OCI-LY7 (cell line): ENCODE results near the gene PRPF8. TPM values are rescaled to one million over a fixed set of nuclear protein-coding genes. Genes with fewer than 3 reads are reported as not detected.

Source experiments
- BruUV-seq: library from RNA; stranded (reverse); fragments of 400-500 nt; replicated peaks from 2 replicates; lab custom pipeline; 2021; lab: Mats Ljungman, UMichigan
- CTCF ChIA-PET: fragments of 300-600 bp; sonication (Branson Sonifier 250); formaldehyde crosslinking; loops from one replicate; lab custom pipeline; 2022; ENCODE audit warnings: antibody characterized with exemption; ENCODE audit not compliant: unreplicated experiment; lab: Charles Lee
- POLR2A ChIA-PET: fragments of 300-600 bp; sonication (Branson Sonifier 250); formaldehyde crosslinking; loops from one replicate; lab custom pipeline; 2022; ENCODE audit warnings: antibody characterized with exemption; lab: Charles Lee
- DNase-seq: peaks from one replicate; pipeline ENCODE4 v3.0.0-alpha.2; 2015; ENCODE audit warnings: low spot score
- H2AFZ ChIP-seq: fragments of 200-600 bp; sonication (generic), shearing (Covaris generic); 2 replicates; pipeline ENCODE4 v1.6.1; 2014; ENCODE audit warnings: mild to moderate bottlenecking, antibody characterized with exemption, low read length, moderate library complexity
- H3K27ac ChIP-seq: fragments of 200-600 bp; sonication (generic); 2 replicates; pipeline ENCODE4 v1.5.1; 2014; ENCODE audit warnings: mixed run types, low read depth, mild to moderate bottlenecking, moderate library complexity, low read length, inconsistent platforms; ENCODE audit not compliant: poor library complexity, severe bottlenecking
- H3K36me3 ChIP-seq: fragments of 200-600 bp; sonication (generic); 2 replicates; pipeline ENCODE4 v1.6.1; 2014; ENCODE audit warnings: mild to moderate bottlenecking, antibody characterized with exemption, low read length, moderate library complexity, mixed read lengths; ENCODE audit not compliant: insufficient read depth
- H3K4me1 ChIP-seq: fragments of 200-600 bp; sonication (generic); 2 replicates; pipeline ENCODE4 v1.5.1; 2014; ENCODE audit warnings: mild to moderate bottlenecking, low read length; ENCODE audit not compliant: insufficient read depth, poor library complexity, severe bottlenecking
- H3K4me2 ChIP-seq: fragments of 200-600 bp; sonication (generic); 2 replicates; pipeline ENCODE4 v1.6.1; 2014; ENCODE audit warnings: mild to moderate bottlenecking, low read length
- H3K4me3 ChIP-seq: fragments of 200-600 bp; sonication (generic); 2 replicates; pipeline ENCODE4 v1.5.1; 2014; ENCODE audit warnings: mild to moderate bottlenecking, low read depth, low read length; ENCODE audit not compliant: poor library complexity, severe bottlenecking
- H3K79me2 ChIP-seq: fragments of 200-600 bp; sonication (generic); 2 replicates; pipeline ENCODE4 v1.6.1; 2016; ENCODE audit warnings: low read depth, mild to moderate bottlenecking, low read length, moderate library complexity, mixed read lengths; ENCODE audit not compliant: insufficient read depth
- H3K9me2 ChIP-seq: fragments of 200-600 bp; sonication (generic); 2 replicates; pipeline ENCODE4 v1.6.1; 2016; ENCODE audit warnings: mild to moderate bottlenecking, low read length, mixed read lengths; ENCODE audit not compliant: insufficient read depth
- H3K9me3 ChIP-seq: fragments of 200-600 bp; sonication (generic); 2 replicates; pipeline ENCODE4 v1.6.1; 2014; ENCODE audit warnings: mild to moderate bottlenecking, mixed run types, low read length, mixed read lengths
- H4K20me1 ChIP-seq: fragments of 200-600 bp; sonication (generic); 2 replicates; pipeline ENCODE4 v1.6.1; 2014; ENCODE audit warnings: mild to moderate bottlenecking, antibody characterized with exemption, low read length, moderate library complexity, mixed read lengths; ENCODE audit not compliant: insufficient read depth
- EZH2phosphoT487 ChIP-seq: fragments of 200-600 bp; sonication (generic); IDR thresholded peaks from 2 replicates; pipeline ENCODE4 v1.6.1; 2018; ENCODE audit warnings: low read depth, borderline replicate concordance, mild to moderate bottlenecking, mixed run types, antibody characterized with exemption, low read length, moderate library complexity, mixed read lengths
- intact Hi-C: fragments of 100-400 bp; cut with micrococcal nuclease; formaldehyde crosslinking; loops from one replicate; pipeline ENCODE4 v1.10.0; 2022; ENCODE audit not compliant: unreplicated experiment
- total RNA-seq, 2 experiments: library from RNA; depleted of rRNA in 1 of 2; stranded (reverse); fragments of >200 nt in 1 of 2; shearing (Covaris generic) in 1 of 2; gene quantifications; 2 replicates each; pipeline ENCODE4 v1.2.3, GENCODE V29; 2014 to 2022
- TF ChIP-seq, protein P1 (sequence below): fragments of 200-600 bp; sonication (generic); conservative IDR thresholded peaks from 2 replicates; pipeline ENCODE4 v1.5.1; 2014; ENCODE audit warnings: mild to moderate bottlenecking, antibody characterized with exemption, low read length, moderate library complexity, mixed read lengths

PRPF8 gene
- total RNA-seq, 2 experiments from 2014 or later = 162 to 427 TPM

DNA sequence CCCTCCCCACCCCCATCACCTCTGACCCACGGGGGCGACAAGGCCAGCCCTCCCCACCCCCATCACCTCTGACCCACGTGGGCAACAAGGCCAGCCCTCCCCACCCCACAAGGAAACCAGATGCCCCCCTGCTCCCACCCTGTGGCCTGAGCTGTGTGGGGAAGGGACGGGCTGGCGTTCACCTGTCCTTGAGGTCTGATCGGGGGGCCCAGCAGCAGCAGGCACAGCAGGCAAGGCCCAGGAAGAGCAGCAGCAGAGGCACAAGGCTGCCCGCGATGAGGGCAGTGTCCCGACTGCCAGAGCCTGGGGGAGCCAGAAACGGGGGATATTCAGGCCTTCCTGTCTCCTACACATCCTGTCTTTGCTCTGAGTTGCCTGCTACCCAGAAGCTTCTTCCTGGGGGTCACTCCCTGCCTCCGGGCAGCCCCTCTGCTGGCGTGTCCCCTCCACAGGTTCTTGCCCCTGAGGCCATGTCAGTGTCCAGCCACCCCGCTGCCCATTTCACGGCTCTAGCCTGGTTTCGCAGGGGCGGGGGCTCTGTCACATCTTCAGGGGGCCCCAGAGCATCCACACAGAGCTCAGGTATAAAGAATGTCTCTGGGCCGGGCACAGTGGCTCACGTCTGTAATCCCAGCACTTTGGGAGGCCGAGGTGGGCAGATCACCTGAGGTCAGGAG, 45.9 kb downstream of the PRPF8 start:
- Histone ChIP-seq H3K4me2 (no peak overlapping the region), H3K27ac (no peak overlapping the region), H3K9me2 (no peaks in the 10 kb centered on the region), H4K20me1 (no peaks in the 10 kb centered on the region), H3K79me2 (no peaks in the 10 kb centered on the region), H3K36me3 (no peaks in the 10 kb centered on the region), H3K4me3 (no peak overlapping the region), H3K4me1 (peaks cover 18% of the 10 kb centered on the region), H2AFZ (no peak overlapping the region; the same call in 1 of the 2 replicates), H3K9me3 (no peaks in the 10 kb centered on the region)
- ChIA-PET POLR2A (interaction anchor here (0.6 kb wide), 1 partner anchor 224 kb away, joined by 4 read pairs; no protein-coding TSS in a partner anchor), CTCF (no interaction called here)
- DNase-seq = no peak
- BruUV-seq = no TSS peak
- intact Hi-C loops = no loop called here
- TF ChIP-seq EZH2phosphoT487 = no peak
- TF ChIP-seq, protein P1, sequence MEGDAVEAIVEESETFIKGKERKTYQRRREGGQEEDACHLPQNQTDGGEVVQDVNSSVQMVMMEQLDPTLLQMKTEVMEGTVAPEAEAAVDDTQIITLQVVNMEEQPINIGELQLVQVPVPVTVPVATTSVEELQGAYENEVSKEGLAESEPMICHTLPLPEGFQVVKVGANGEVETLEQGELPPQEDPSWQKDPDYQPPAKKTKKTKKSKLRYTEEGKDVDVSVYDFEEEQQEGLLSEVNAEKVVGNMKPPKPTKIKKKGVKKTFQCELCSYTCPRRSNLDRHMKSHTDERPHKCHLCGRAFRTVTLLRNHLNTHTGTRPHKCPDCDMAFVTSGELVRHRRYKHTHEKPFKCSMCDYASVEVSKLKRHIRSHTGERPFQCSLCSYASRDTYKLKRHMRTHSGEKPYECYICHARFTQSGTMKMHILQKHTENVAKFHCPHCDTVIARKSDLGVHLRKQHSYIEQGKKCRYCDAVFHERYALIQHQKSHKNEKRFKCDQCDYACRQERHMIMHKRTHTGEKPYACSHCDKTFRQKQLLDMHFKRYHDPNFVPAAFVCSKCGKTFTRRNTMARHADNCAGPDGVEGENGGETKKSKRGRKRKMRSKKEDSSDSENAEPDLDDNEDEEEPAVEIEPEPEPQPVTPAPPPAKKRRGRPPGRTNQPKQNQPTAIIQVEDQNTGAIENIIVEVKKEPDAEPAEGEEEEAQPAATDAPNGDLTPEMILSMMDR = no peak

GRCh38 chr17:1638171-1638590, 46.5 kb downstream of the PRPF8 start:
- DNase-seq = no peak
- Histone ChIP-seq H4K20me1 (no peaks in the 10 kb centered on the region), H3K9me2 (no peaks in the 10 kb centered on the region), H3K27ac (no peak overlapping the region), H3K9me3 (no peaks in the 10 kb centered on the region), H3K4me2 (no peak overlapping the region), H3K4me3 (no peak overlapping the region), H2AFZ (no peak overlapping the region; the same call in 1 of the 2 replicates), H3K36me3 (no peaks in the 10 kb centered on the region), H3K79me2 (no peaks in the 10 kb centered on the region), H3K4me1 (peaks cover 14% of the 10 kb centered on the region)
- no peak for TF ChIP-seq EZH2phosphoT487
- TF ChIP-seq, protein P1 = no peak
- intact Hi-C loops = no loop called here
- POLR2A ChIA-PET = interaction anchor here (0.6 kb wide), 1 partner anchor 224 kb away, joined by 4 read pairs; no protein-coding TSS in a partner anchor
- CTCF ChIA-PET = no interaction called here
- no TSS peak for BruUV-seq

DNA sequence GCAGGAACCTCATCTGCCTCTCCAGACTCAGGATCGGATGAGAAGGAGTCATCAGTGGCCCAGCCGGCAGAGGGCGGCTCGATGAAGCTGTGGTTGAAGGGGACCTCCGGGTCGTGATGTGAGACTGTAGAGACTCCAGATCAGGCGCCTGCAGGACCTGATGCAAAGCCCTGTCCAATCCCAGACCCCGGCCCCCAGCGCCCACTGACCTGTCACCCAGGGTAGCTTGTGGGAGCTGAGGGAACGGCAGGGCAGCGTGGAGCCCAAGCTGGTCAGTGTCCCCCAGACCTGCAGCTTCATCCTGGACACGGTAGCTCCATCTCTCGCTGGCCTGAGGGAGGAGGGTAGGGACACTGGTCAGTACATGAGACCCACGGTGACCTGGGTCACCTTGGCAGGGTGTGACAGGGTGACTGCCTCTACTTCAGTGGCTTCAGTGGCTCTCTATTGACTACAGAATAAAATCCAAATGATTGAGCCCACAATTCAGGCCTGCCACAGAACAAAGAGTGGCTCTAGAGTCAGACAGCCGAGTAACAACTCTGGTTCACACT, 47.9 kb downstream of the PRPF8 start:
- H3K79me2 ChIP-seq = no peaks in the 10 kb centered on the region
- no TSS peak for BruUV-seq
- no peaks in the 10 kb centered on the region for H3K36me3 ChIP-seq
- intact Hi-C loops = no loop called here
- H3K9me2 ChIP-seq = no peaks in the 10 kb centered on the region
- no peak overlapping the region for H3K4me2 ChIP-seq
- no peak overlapping the region for H3K27ac ChIP-seq
- H4K20me1 ChIP-seq = no peaks in the 10 kb centered on the region
- DNase-seq = no peak
- H3K9me3 ChIP-seq = no peaks in the 10 kb centered on the region
- ChIA-PET CTCF (no interaction called here), POLR2A (no interaction called here)
- H3K4me1 ChIP-seq = peaks cover 15% of the 10 kb centered on the region
- H3K4me3 ChIP-seq = no peak overlapping the region
- TF ChIP-seq EZH2phosphoT487 = no peak
- TF ChIP-seq, protein P1 = no peak
- H2AFZ ChIP-seq = no peak overlapping the region
